SK-N-SH (cell line): Measurements from ENCODE around the gene CHPF2. TPM values are rescaled to one million over a fixed set of nuclear protein-coding genes. Genes with fewer than 3 reads are reported as not detected.

Source experiments
- CTCF ChIA-PET: fragments of 300-600, 350-600 bp; formaldehyde crosslinking; extraction: SDS; loops from one replicate; lab custom pipeline; 2021; lab: Yijun Ruan, JAX
- POLR2A ChIA-PET: fragments of 350-600 bp; sonication (Branson Sonifier 250); formaldehyde crosslinking; extraction: SDS; loops from one replicate; lab custom pipeline; 2020; ENCODE audit warnings: antibody characterized with exemption, inconsistent platforms; lab: Yijun Ruan, JAX
- DNase-seq: peaks from one replicate; pipeline ENCODE4 v3.0.0; 2012
- H2AFZ ChIP-seq: fragments of 200-600 bp; sonication (generic); 2 replicates; pipeline ENCODE4 v1.8.1; 2016; ENCODE audit warnings: antibody characterized with exemption, mild to moderate bottlenecking, low read depth
- H3F3A ChIP-seq: fragments of 200-600 bp; sonication (generic); replicated peaks from 2 replicates; pipeline ENCODE3; 2016; ENCODE audit warnings: antibody characterized with exemption, mild to moderate bottlenecking; ENCODE audit not compliant: insufficient read depth
- H3K27ac ChIP-seq, 2 experiments: fragments of 200-500 bp in 1 of 2; fragments of 200-600 bp in 1 of 2; sonication (Bioruptor generic) in 1 of 2; sonication (generic), shearing (Covaris generic) in 1 of 2; 2 replicates each; pipeline versions ENCODE4 v1.5.1 to v1.6.1; 2014 to 2016; ENCODE audit warnings: low read depth in 2 of 2, inconsistent platforms in 1 of 2, low read length in 1 of 2, mild to moderate bottlenecking in 1 of 2, mixed read lengths in 1 of 2
- H3K27me3 ChIP-seq: fragments of 200-600 bp; sonication (generic), shearing (Covaris generic); 2 replicates; pipeline ENCODE4 v1.6.1; 2016; ENCODE audit warnings: mixed run types; ENCODE audit not compliant: insufficient read depth
- H3K36me3 ChIP-seq, 2 experiments: fragments of 200-500 bp in 1 of 2; fragments of 200-600 bp in 1 of 2; sonication (Bioruptor generic) in 1 of 2; sonication (generic) in 1 of 2; replicated peaks in 1 of 2; 2 replicates each; pipeline versions ENCODE3 to v1.5.1; 2014 to 2016; ENCODE audit warnings: low read length in 1 of 2, mild to moderate bottlenecking in 1 of 2; ENCODE audit not compliant: insufficient read depth in 2 of 2, control insufficient read depth in 1 of 2
- H3K4me1 ChIP-seq, 2 experiments: fragments of 200-500 bp in 1 of 2; fragments of 200-600 bp in 1 of 2; sonication (Bioruptor generic) in 1 of 2; sonication (generic), shearing (Covaris generic) in 1 of 2; 2 replicates each; pipeline versions ENCODE4 v1.5.1 to v1.6.1; 2014 to 2016; ENCODE audit warnings: low read depth in 1 of 2, low read length in 1 of 2, mixed run types in 1 of 2; ENCODE audit not compliant: insufficient read depth in 2 of 2, control insufficient read depth in 1 of 2
- H3K4me2 ChIP-seq: fragments of 200-600 bp; sonication (generic), shearing (Covaris generic); 2 replicates; pipeline ENCODE4 v1.6.1; 2017; ENCODE audit warnings: mixed run types
- H3K4me3 ChIP-seq, 2 experiments: fragments of 200-500 bp in 1 of 2; fragments of 200-600 bp in 1 of 2; sonication (Bioruptor generic) in 1 of 2; sonication (generic), shearing (Covaris generic) in 1 of 2; 2 replicates each; pipeline versions ENCODE4 v1.5.1 to v1.8.1; 2014 to 2016; ENCODE audit warnings: low read depth in 2 of 2, inconsistent platforms in 1 of 2, low read length in 1 of 2, mild to moderate bottlenecking in 1 of 2, mixed read lengths in 1 of 2, moderate library complexity in 1 of 2
- H3K79me2 ChIP-seq: fragments of 200-600 bp; sonication (generic); 2 replicates; pipeline ENCODE4 v1.8.1; 2017; ENCODE audit warnings: mild to moderate bottlenecking; ENCODE audit not compliant: insufficient read depth
- H3K9ac ChIP-seq: fragments of 200-600 bp; sonication (generic); 2 replicates; pipeline ENCODE4 v1.6.1; 2017; ENCODE audit warnings: mixed run types
- H3K9me2 ChIP-seq: fragments of 200-600 bp; sonication (generic); 2 replicates; pipeline ENCODE4 v1.6.1; 2017; ENCODE audit warnings: mixed run types
- H3K9me3 ChIP-seq: fragments of 200-600 bp; sonication (generic); 2 replicates; pipeline ENCODE4 v1.6.1; 2017; ENCODE audit warnings: mixed run types, mild to moderate bottlenecking, moderate library complexity
- H4K20me1 ChIP-seq: fragments of 200-600 bp; sonication (generic); 2 replicates; pipeline ENCODE4 v1.6.1; 2017; ENCODE audit warnings: mild to moderate bottlenecking, mixed run types; ENCODE audit not compliant: insufficient read depth
- FOSL2 ChIP-seq: IDR thresholded peaks from 2 replicates; pipeline ENCODE4 v1.4.0; 2012; ENCODE audit warnings: low read depth, mild to moderate bottlenecking, moderate library complexity, borderline replicate concordance
- FOXJ3 ChIP-seq: sonication (generic); formaldehyde crosslinking; IDR thresholded peaks from 2 replicates; pipeline ENCODE4 v1.5.1; 2020; ENCODE audit warnings: mild to moderate bottlenecking, missing genetic modification reagents
- FOXM1 ChIP-seq: IDR thresholded peaks from 2 replicates; pipeline ENCODE4 v1.4.0; 2012; ENCODE audit warnings: low read depth, mild to moderate bottlenecking
- GABPA ChIP-seq: IDR thresholded peaks from 2 replicates; pipeline ENCODE4 v1.4.0; 2012; ENCODE audit warnings: low read depth, mild to moderate bottlenecking
- MEF2A ChIP-seq: IDR thresholded peaks from 2 replicates; pipeline ENCODE4 v1.4.0; 2012; ENCODE audit warnings: low read depth, borderline replicate concordance
- POLR2AphosphoS5 ChIP-seq: IDR thresholded peaks from 2 replicates; pipeline ENCODE4 v1.6.1; 2012; ENCODE audit warnings: low read depth, low read length
- RAD21 ChIP-seq: IDR thresholded peaks from 2 replicates; pipeline ENCODE4 v1.6.1; 2012; ENCODE audit warnings: mild to moderate bottlenecking, low read length
- RXRA ChIP-seq: IDR thresholded peaks from 2 replicates; pipeline ENCODE4 v1.4.0; 2012; ENCODE audit warnings: low read depth, mild to moderate bottlenecking, borderline replicate concordance
- SIN3A ChIP-seq: IDR thresholded peaks from 2 replicates; pipeline ENCODE4 v1.6.1; 2012; ENCODE audit warnings: low read depth, mild to moderate bottlenecking, low read length, moderate library complexity, borderline replicate concordance
- TAF1 ChIP-seq: IDR thresholded peaks from 2 replicates; pipeline ENCODE4 v1.6.1; 2012; ENCODE audit warnings: low read depth, mild to moderate bottlenecking, low read length, moderate library complexity, borderline replicate concordance
- TCF12 ChIP-seq: IDR thresholded peaks from 2 replicates; pipeline ENCODE4 v1.4.0; 2012
- YY1 ChIP-seq: IDR thresholded peaks from 2 replicates; pipeline ENCODE4 v1.4.0; 2012; ENCODE audit warnings: low read depth, mild to moderate bottlenecking
- whole genome bisulfite sequencing: methylation state at CpG from one replicate; pipeline ENCODE4 v1.1.6; 2017; ENCODE audit warnings: low lambda C conversion rate; 5-methylcytosine and 5-hydroxymethylcytosine counted together
- polyA plus RNA-seq, 3 experiments: library from polyadenylated mRNA; depleted of rRNA; stranded (reverse); fragments of >200 nt; gene quantifications; 2 replicates each; pipeline ENCODE4 v1.2.3, GENCODE V29; 2012
- TF ChIP-seq, protein P1 (sequence below): fragments of 150-350 bp; IDR thresholded peaks from 2 replicates; pipeline ENCODE4 v1.6.1; 2017; ENCODE audit warnings: antibody characterized with exemption, low read length, low read depth, borderline replicate concordance
- TF ChIP-seq, protein P2 (sequence below): IDR thresholded peaks from 2 replicates; pipeline ENCODE4 v1.4.0; 2012; ENCODE audit warnings: low read depth
- TF ChIP-seq, protein P3 (sequence below): fragments of 200-600 bp; sonication (generic); IDR thresholded peaks from 2 replicates; pipeline ENCODE4 v1.6.1; 2017; ENCODE audit warnings: antibody characterized with exemption, mild to moderate bottlenecking, moderate library complexity
- TF ChIP-seq, protein P4 (sequence below): IDR thresholded peaks from 2 replicates; pipeline ENCODE4 v1.4.0; 2012; ENCODE audit warnings: low read depth, borderline replicate concordance
- TF ChIP-seq, protein P5 (sequence below): fragments of 150-350 bp; IDR thresholded peaks from 2 replicates; pipeline ENCODE4 v1.6.1; 2016; ENCODE audit warnings: mild to moderate bottlenecking, low read depth, low read length

The CHPF2 gene
- polyA plus RNA-seq, 1 of the 3 experiments (the other 2 are of a cell fraction), result 68.6 TPM

DNA sequence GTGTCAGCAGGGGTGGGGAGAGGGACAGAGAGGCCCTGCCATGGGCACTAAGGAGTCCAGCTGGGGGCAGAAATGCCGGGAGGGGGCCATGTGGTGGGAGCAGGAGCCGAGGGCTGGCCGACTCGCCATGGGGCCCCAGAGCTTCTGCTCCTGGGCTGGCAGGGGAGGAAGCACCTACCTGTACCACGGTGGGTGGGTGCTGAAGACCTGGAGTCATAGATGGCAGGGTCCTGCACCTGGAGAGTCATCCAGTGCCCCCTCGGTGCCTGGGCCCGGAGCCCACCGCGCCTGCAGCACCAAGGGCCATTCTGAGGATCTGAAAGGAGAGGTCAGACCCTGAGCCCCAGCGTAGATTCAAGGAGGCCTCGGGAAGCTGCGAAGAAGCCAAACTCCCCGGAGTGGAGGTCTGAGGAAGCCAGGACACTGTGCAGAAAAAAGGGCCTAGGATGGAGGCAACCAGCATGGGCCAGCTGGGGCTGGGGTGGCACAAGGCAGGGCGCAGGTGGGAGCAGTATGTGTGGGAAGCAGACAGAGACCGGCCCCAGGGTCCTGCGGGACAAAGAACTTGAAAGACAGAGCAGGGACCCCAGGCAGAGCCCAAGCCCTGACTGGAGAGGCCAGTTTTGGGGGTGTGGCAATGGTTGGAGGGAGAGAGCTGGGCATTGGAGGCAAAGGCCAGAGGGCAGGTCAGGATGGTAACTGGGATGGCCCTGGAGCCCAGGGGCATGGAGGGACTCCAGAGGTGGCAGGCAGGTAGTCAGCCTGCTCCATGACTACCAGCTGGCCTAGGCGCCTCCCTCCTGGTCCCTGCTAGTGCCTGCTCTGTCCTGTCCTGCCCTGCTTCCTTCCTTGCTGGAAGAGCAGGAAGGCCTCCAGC is 42.9 kb downstream of the CHPF2 start:
- ChIA-PET CTCF (interaction anchor here (0.9 to 2.8 kb wide), 7 partner anchors 11 to 40 kb away, joined by 3 to 14 read pairs (median 5); no protein-coding TSS in a partner anchor), POLR2A (interaction anchor here (0.9 kb wide), 1 partner anchor 23 kb away, joined by 3 read pairs; no protein-coding TSS in a partner anchor)
- Histone ChIP-seq H3K9ac (no peak overlapping the region), H3K4me3 (no peak overlapping the region), H3K4me2 (peak overlapping the region; percentile 75; the same call in 1 of the 2 replicates), H3K27me3 (no peaks in the 10 kb centered on the region), H3K9me3 (no peaks in the 10 kb centered on the region), H3K9me2 (no peaks in the 10 kb centered on the region), H3K79me2 (no peaks in the 10 kb centered on the region), H3F3A (no peaks in the 10 kb centered on the region), H3K4me1 (peaks cover 0 to 12% of the 10 kb centered on the region in 2 experiments; a peak in 1 of 4 replicates), H3K36me3 (no peaks in the 10 kb centered on the region), H3K27ac (no peak overlapping the region), H4K20me1 (no peaks in the 10 kb centered on the region), H2AFZ (no peak overlapping the region)
- no peak for TF ChIP-seq MEF2A
- TF ChIP-seq TCF12, result no peak
- TF ChIP-seq TAF1, result no peak
- TF ChIP-seq SIN3A, result no peak
- TF ChIP-seq FOSL2, result no peak
- TF ChIP-seq, protein P1, sequence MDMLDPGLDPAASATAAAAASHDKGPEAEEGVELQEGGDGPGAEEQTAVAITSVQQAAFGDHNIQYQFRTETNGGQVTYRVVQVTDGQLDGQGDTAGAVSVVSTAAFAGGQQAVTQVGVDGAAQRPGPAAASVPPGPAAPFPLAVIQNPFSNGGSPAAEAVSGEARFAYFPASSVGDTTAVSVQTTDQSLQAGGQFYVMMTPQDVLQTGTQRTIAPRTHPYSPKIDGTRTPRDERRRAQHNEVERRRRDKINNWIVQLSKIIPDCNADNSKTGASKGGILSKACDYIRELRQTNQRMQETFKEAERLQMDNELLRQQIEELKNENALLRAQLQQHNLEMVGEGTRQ, result no peak
- TF ChIP-seq, protein P2, sequence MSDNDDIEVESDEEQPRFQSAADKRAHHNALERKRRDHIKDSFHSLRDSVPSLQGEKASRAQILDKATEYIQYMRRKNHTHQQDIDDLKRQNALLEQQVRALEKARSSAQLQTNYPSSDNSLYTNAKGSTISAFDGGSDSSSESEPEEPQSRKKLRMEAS, result no peak
- no peak for TF ChIP-seq RXRA
- TF ChIP-seq FOXM1, result no peak
- TF ChIP-seq YY1, result no peak
- TF ChIP-seq, protein P3, sequence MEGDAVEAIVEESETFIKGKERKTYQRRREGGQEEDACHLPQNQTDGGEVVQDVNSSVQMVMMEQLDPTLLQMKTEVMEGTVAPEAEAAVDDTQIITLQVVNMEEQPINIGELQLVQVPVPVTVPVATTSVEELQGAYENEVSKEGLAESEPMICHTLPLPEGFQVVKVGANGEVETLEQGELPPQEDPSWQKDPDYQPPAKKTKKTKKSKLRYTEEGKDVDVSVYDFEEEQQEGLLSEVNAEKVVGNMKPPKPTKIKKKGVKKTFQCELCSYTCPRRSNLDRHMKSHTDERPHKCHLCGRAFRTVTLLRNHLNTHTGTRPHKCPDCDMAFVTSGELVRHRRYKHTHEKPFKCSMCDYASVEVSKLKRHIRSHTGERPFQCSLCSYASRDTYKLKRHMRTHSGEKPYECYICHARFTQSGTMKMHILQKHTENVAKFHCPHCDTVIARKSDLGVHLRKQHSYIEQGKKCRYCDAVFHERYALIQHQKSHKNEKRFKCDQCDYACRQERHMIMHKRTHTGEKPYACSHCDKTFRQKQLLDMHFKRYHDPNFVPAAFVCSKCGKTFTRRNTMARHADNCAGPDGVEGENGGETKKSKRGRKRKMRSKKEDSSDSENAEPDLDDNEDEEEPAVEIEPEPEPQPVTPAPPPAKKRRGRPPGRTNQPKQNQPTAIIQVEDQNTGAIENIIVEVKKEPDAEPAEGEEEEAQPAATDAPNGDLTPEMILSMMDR, result no peak
- TF ChIP-seq GABPA, result no peak
- no peak for TF ChIP-seq POLR2AphosphoS5
- no peak for TF ChIP-seq FOXJ3 (CRISPR knock-in tag)
- no peak for TF ChIP-seq RAD21
- TF ChIP-seq, protein P4, sequence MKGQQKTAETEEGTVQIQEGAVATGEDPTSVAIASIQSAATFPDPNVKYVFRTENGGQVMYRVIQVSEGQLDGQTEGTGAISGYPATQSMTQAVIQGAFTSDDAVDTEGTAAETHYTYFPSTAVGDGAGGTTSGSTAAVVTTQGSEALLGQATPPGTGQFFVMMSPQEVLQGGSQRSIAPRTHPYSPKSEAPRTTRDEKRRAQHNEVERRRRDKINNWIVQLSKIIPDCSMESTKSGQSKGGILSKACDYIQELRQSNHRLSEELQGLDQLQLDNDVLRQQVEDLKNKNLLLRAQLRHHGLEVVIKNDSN, result no peak
- TF ChIP-seq, protein P5, sequence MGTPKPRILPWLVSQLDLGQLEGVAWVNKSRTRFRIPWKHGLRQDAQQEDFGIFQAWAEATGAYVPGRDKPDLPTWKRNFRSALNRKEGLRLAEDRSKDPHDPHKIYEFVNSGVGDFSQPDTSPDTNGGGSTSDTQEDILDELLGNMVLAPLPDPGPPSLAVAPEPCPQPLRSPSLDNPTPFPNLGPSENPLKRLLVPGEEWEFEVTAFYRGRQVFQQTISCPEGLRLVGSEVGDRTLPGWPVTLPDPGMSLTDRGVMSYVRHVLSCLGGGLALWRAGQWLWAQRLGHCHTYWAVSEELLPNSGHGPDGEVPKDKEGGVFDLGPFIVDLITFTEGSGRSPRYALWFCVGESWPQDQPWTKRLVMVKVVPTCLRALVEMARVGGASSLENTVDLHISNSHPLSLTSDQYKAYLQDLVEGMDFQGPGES, result no peak
- DNase-seq, result no peak
- 94% methylated on average over 17 of the region's 17 CpGs for WGBS
